Endothelial cell of umbilical vein (primary cell): Measurements from ENCODE around the gene SP3. TPM values are rescaled to one million over a fixed set of nuclear protein-coding genes. Genes with fewer than 3 reads are reported as not detected.

Source experiments
- BruUV-seq: library from RNA; stranded (reverse); fragments of 400-500 nt; replicated peaks from 2 replicates; lab custom pipeline; 2021; lab: Mats Ljungman, UMichigan
- CTCF ChIA-PET: fragments of 300-600, 350-600 bp; sonication (Branson Sonifier 250); formaldehyde crosslinking; loops from one replicate; lab custom pipeline; 2021; ENCODE audit warnings: antibody characterized with exemption, inconsistent platforms; lab: Charles Lee
- POLR2A ChIA-PET: fragments of 300-600, 350-600 bp; sonication (Branson Sonifier 250); formaldehyde crosslinking; loops from one replicate; lab custom pipeline; 2021; ENCODE audit warnings: antibody characterized with exemption, inconsistent platforms; lab: Charles Lee
- DNase-seq: peaks from one replicate; pipeline ENCODE4 v3.0.0-alpha.2; 2011; ENCODE audit warnings: low read depth, low spot score
- FAIRE-seq: peaks from 2 replicates; lab custom pipeline; 2011; peaks lifted over from hg19 to GRCh38; lab: Jason Lieb, UNC
- H2AFZ ChIP-seq: 2 replicates; pipeline ENCODE4 v1.6.0; 2012; ENCODE audit warnings: low read depth, low read length, control low read depth, inconsistent platforms
- H3K27ac ChIP-seq: 2 replicates; pipeline ENCODE4 v1.5.1; 2011; ENCODE audit warnings: low read depth, mild to moderate bottlenecking, control low read depth, low read length, moderate library complexity; ENCODE audit not compliant: insufficient read depth
- H3K27me3 ChIP-seq, 2 experiments: 2 replicates each; pipeline versions ENCODE4 v1.6.0 to v1.6.1; 2011; ENCODE audit warnings: low read length in 2 of 2, mixed read lengths in 1 of 2; ENCODE audit not compliant: control insufficient read depth in 2 of 2, insufficient read depth in 2 of 2
- H3K36me3 ChIP-seq, 2 experiments: 2 replicates in 1 of 2; 3 replicates in 1 of 2; pipeline ENCODE4 v1.5.1; 2011; ENCODE audit warnings: low read length in 2 of 2, mild to moderate bottlenecking in 1 of 2, moderate library complexity in 1 of 2; ENCODE audit not compliant: control insufficient read depth in 2 of 2, insufficient read depth in 2 of 2; ENCODE audit errors: extremely low read depth in 1 of 2
- H3K4me1 ChIP-seq: 3 replicates; pipeline ENCODE4 v1.5.1; 2011; ENCODE audit warnings: mild to moderate bottlenecking, low read length; ENCODE audit not compliant: control insufficient read depth, insufficient read depth; ENCODE audit errors: extremely low read depth
- H3K4me2 ChIP-seq: 2 replicates; pipeline ENCODE4 v1.6.1; 2011; ENCODE audit warnings: low read length, control low read depth, mixed read lengths; ENCODE audit not compliant: insufficient read depth
- H3K4me3 ChIP-seq, 3 experiments: fragments of 200-600 bp in 1 of 3; sonication (generic), shearing (Covaris generic) in 1 of 3; replicated peaks in 1 of 3; 2 replicates each; pipeline ENCODE4 v1.5.1; 2011 to 2016; ENCODE audit warnings: control low read depth in 3 of 3, low read length in 3 of 3, mild to moderate bottlenecking in 2 of 3, inconsistent platforms in 1 of 3, low read depth in 1 of 3, moderate library complexity in 1 of 3; ENCODE audit not compliant: insufficient read depth in 1 of 3
- H3K79me2 ChIP-seq: 2 replicates; pipeline ENCODE4 v1.6.0; 2012; ENCODE audit warnings: low read length, inconsistent platforms; ENCODE audit not compliant: control insufficient read depth, insufficient read depth
- H3K9ac ChIP-seq: replicated peaks from 2 replicates; pipeline ENCODE3; 2011; ENCODE audit warnings: low read length, control low read depth; ENCODE audit not compliant: insufficient read depth; ENCODE audit errors: extremely low read depth
- H3K9me1 ChIP-seq: replicated peaks from 3 replicates; pipeline ENCODE4 v1.6.0; 2011; ENCODE audit warnings: mild to moderate bottlenecking, low read length; ENCODE audit not compliant: control insufficient read depth, insufficient read depth; ENCODE audit errors: extremely low read depth
- H3K9me3 ChIP-seq: replicated peaks from 2 replicates; pipeline ENCODE4 v1.5.1; 2012; ENCODE audit warnings: low read length, inconsistent platforms; ENCODE audit not compliant: control insufficient read depth, insufficient read depth
- H4K20me1 ChIP-seq: replicated peaks from 2 replicates; pipeline ENCODE3; 2011; ENCODE audit warnings: mild to moderate bottlenecking, low read length; ENCODE audit not compliant: control insufficient read depth, insufficient read depth; ENCODE audit errors: extremely low read depth
- GATA2 ChIP-seq: IDR thresholded peaks from 2 replicates; pipeline ENCODE4 v1.7.0; 2011; ENCODE audit warnings: low read depth, mild to moderate bottlenecking, moderate library complexity, mixed read lengths, low read length; ENCODE audit not compliant: insufficient read length, insufficient read depth
- MYC ChIP-seq: IDR thresholded peaks from one replicate; pipeline ENCODE4 v1.6.1; 2011; ENCODE audit warnings: mild to moderate bottlenecking, low read depth, low read length
- dilution Hi-C: fragments of 300-500 bp; cut with MboI; formaldehyde crosslinking; loops from one replicate; pipeline ENCODE4 v1.15.0; 2019; ENCODE audit warnings: low sequenced_read_pairs; ENCODE audit not compliant: extremely low pct_ligation_motif_present
- intact Hi-C: fragments of 100-400 bp; cut with micrococcal nuclease; formaldehyde crosslinking; loops from one replicate; pipeline ENCODE4 v1.10.0; 2022
- polyA plus RNA-seq, 4 experiments: library from polyadenylated mRNA; depleted of rRNA in 3 of 4; stranded (reverse) in 3 of 4; unstranded in 1 of 4; fragments of >200 nt; gene quantifications; 2 replicates each; pipeline versions ENCODE4 v1.2.1 to v1.2.3, GENCODE V29; 2011 to 2012; ENCODE audit warnings: missing spikeins in 1 of 4
- total RNA-seq: library from RNA; stranded (reverse); gene quantifications from 2 replicates; pipeline ENCODE4 v1.2.3, GENCODE V29; 2021
- TF ChIP-seq, protein P1 (sequence below): IDR thresholded peaks from 2 replicates; pipeline ENCODE4 v1.6.1; 2011; ENCODE audit not compliant: insufficient read depth, insufficient read length
- TF ChIP-seq, protein P2 (sequence below), 2 donors: IDR thresholded peaks; 1 replicate in 1 of 2; 2 replicates in 1 of 2; pipeline ENCODE4 v1.5.1; 2011; ENCODE audit warnings: low read length in 2 of 2, mild to moderate bottlenecking in 2 of 2, moderate library complexity in 2 of 2, control low read depth in 1 of 2, inconsistent platforms in 1 of 2, low read depth in 1 of 2; ENCODE audit not compliant: insufficient read depth in 1 of 2; ENCODE audit errors: extremely low read depth in 1 of 2

The SP3 gene
- total and polyA plus RNA-seq, 2 donors (not counting 3 experiments of a cell fraction or from before 2014, with no cell fraction given): 23.9 to 59.0 TPM

DNA sequence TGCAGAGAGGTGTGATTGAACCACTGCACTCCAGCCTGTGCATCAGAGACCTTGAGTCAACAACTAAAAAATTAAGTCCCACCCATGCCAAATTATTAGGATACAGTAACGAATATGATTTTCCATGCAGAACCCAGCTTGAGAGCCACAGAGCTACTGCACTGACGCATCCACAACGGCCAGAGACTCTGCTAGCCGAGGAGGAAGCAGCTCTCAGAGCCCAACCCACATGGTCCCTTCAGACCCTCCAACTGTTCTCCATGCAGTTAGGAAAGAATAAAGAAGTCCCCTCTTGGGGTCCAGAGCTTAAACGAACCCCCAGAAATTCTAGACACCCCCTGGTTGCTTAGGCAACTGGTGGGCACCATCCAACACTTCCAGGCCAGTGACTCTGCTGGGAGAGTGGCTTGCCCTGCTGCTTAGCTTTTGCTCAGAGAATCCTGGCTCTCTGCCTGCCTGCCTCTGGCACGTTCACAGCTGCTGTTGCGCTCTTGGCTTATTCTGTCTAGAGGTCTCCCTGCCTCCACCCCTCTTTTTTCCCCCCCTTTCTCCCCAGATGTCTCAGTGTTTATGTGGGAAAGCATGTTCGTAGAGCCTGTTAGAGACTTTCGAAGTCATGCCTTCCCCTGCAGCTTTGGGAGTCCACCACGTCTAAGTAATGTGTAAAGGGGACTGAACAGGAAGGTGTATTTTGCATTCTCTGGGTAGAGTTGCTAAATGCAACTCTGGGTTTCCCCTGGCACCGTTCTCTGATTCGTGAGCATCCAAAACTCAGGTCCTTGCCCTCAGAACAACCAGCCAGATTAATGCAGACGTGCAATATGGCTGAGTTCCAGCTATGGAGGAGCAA, 26.0 kb upstream of the SP3 start:
- Histone ChIP-seq H3K36me3 (no peaks in the 10 kb centered on the region), H4K20me1 (no peaks in the 10 kb centered on the region), H3K27me3 (peaks cover 13 to 32% of the 10 kb centered on the region in 2 experiments), H3K4me3 (no peak overlapping the region), H3K9me3 (no peaks in the 10 kb centered on the region), H3K9me1 (no peaks in the 10 kb centered on the region), H2AFZ (no peak overlapping the region), H3K4me2 (no peak overlapping the region), H3K27ac (no peak overlapping the region), H3K4me1 (no peaks in the 10 kb centered on the region), H3K9ac (no peak overlapping the region), H3K79me2 (no peaks in the 10 kb centered on the region)
- DNase-seq: peak; percentile 45
- intact Hi-C loops: no loop called here
- no peak for FAIRE-seq
- TF ChIP-seq MYC: no peak
- dilution Hi-C loops: no loop called here
- CTCF ChIA-PET: no interaction called here
- POLR2A ChIA-PET: no interaction called here
- no TSS peak for BruUV-seq

DNA sequence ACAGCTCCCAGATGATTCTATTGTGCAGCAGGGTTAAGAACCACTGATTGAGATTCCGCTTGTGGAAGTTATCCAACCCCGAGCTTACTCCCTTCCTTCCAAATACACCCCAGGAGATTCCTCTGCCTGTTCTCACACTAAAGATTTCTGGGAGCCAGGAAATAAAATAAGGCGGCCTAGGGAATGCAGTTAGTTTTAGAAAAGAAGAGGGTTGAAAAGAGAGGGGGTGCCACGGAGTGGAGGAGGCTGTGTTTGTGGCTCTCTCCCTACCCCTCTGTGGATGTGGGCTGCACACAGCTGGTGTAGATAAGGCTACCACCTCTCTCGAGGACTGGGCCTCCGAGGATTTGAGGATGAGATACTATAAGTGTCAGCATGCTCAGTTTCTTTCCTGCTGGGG, 25.1 kb upstream of the SP3 start:
- DNase-seq (no peak), FAIRE-seq (no peak)
- no peak overlapping the region for H2AFZ ChIP-seq
- TF ChIP-seq, protein P1, sequence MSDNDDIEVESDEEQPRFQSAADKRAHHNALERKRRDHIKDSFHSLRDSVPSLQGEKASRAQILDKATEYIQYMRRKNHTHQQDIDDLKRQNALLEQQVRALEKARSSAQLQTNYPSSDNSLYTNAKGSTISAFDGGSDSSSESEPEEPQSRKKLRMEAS: no peak
- TF ChIP-seq, protein P2, sequence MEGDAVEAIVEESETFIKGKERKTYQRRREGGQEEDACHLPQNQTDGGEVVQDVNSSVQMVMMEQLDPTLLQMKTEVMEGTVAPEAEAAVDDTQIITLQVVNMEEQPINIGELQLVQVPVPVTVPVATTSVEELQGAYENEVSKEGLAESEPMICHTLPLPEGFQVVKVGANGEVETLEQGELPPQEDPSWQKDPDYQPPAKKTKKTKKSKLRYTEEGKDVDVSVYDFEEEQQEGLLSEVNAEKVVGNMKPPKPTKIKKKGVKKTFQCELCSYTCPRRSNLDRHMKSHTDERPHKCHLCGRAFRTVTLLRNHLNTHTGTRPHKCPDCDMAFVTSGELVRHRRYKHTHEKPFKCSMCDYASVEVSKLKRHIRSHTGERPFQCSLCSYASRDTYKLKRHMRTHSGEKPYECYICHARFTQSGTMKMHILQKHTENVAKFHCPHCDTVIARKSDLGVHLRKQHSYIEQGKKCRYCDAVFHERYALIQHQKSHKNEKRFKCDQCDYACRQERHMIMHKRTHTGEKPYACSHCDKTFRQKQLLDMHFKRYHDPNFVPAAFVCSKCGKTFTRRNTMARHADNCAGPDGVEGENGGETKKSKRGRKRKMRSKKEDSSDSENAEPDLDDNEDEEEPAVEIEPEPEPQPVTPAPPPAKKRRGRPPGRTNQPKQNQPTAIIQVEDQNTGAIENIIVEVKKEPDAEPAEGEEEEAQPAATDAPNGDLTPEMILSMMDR (IDR thresholded peaks at IDR 0.05; ENCODE audit: extremely low read depth in 1 of 2, insufficient read depth in 1 of 2, low read depth in 1 of 2, low read length in 2 of 2): no peak
- no peak for TF ChIP-seq GATA2
- intact Hi-C loops: no loop called here
- dilution Hi-C loops: no loop called here
- no peaks in the 10 kb centered on the region for H4K20me1 ChIP-seq
- peaks cover 8 to 23% of the 10 kb centered on the region in 2 experiments for H3K27me3 ChIP-seq
- no peaks in the 10 kb centered on the region for H3K9me1 ChIP-seq
- no peaks in the 10 kb centered on the region for H3K79me2 ChIP-seq
- no TSS peak for BruUV-seq
- H3K27ac ChIP-seq: no peak overlapping the region
- no peak overlapping the region for H3K9ac ChIP-seq
- ChIA-PET POLR2A (no interaction called here), CTCF (interaction anchor here (1.0 kb wide), 1 partner anchor 8 kb away, joined by 3 read pairs; no protein-coding TSS in a partner anchor)
- no peaks in the 10 kb centered on the region for H3K36me3 ChIP-seq
- H3K9me3 ChIP-seq: no peaks in the 10 kb centered on the region
- no peaks in the 10 kb centered on the region for H3K4me1 ChIP-seq
- H3K4me2 ChIP-seq: no peak overlapping the region
- H3K4me3 ChIP-seq: no peak overlapping the region
